ENCODE results near the gene MALL.
"Not testable (repeated sequence)": the region's sequence is repeated elsewhere in the genome, so short reads cannot be mapped to it uniquely, and the experiment has no call there.

MALL gene

GRCh38 chr2:110120171-110121051 is 4.8 kb upstream of the MALL start:
- peaks cover 3% of the 10 kb centered on the region; the same call in 1 of the 2 replicates for H3K4me1 ChIP-seq (ENCODE audit: control insufficient read depth, insufficient read depth, low read length)
- H3K36me3 ChIP-seq (ENCODE audit: control insufficient read depth, insufficient read depth, low read length), result no peaks in the 10 kb centered on the region
- no peak overlapping the region for H3K9ac ChIP-seq (ENCODE audit: low read depth, low read length)

GRCh38 chr2:110116033-110116710 is 550 bp upstream of the MALL start:
- H3K9ac ChIP-seq (ENCODE audit: low read depth, low read length), result no peak overlapping the region
- no peak overlapping the region for H3K27ac ChIP-seq (ENCODE audit: low read depth, low read length)
- H3K36me3 ChIP-seq (ENCODE audit: control insufficient read depth, insufficient read depth, low read length), result no peaks in the 10 kb centered on the region
- H3K4me3 ChIP-seq (ENCODE audit: low read depth, low read length), result peak overlapping the region; percentile 65
- H3K9me3 ChIP-seq (ENCODE audit: control insufficient read depth, insufficient read depth, low read length), result no peaks in the 10 kb centered on the region
- H3K4me1 ChIP-seq (ENCODE audit: control insufficient read depth, insufficient read depth, low read length), result peaks cover 3% of the 10 kb centered on the region; the same call in 1 of the 2 replicates
- peaks cover 49% of the 10 kb centered on the region for H3K27me3 ChIP-seq (ENCODE audit: control insufficient read depth, insufficient read depth, low read length)

More at GRCh38 chr2:110120171-110121051, 4.8 kb upstream of the MALL start:
- peaks cover 29% of the 10 kb centered on the region for H3K27me3 ChIP-seq (ENCODE audit: control insufficient read depth, insufficient read depth, low read length)
- H3K27ac ChIP-seq (ENCODE audit: low read depth, low read length), result no peak overlapping the region
- H3K4me3 ChIP-seq (ENCODE audit: low read depth, low read length), result no peak overlapping the region
- H3K9me3 ChIP-seq (ENCODE audit: control insufficient read depth, insufficient read depth, low read length), result no peaks in the 10 kb centered on the region

GRCh38 chr2:110114831-110115255 is 779 bp downstream of the MALL start:
- Histone ChIP-seq H3K9ac (ENCODE audit: low read depth, low read length) (no peak overlapping the region), H3K27me3 (ENCODE audit: control insufficient read depth, insufficient read depth, low read length) (peaks cover 49% of the 10 kb centered on the region), H3K9me3 (ENCODE audit: control insufficient read depth, insufficient read depth, low read length) (no peaks in the 10 kb centered on the region), H3K36me3 (ENCODE audit: control insufficient read depth, insufficient read depth, low read length) (no peaks in the 10 kb centered on the region), H3K27ac (ENCODE audit: low read depth, low read length) (no peak overlapping the region), H3K4me3 (ENCODE audit: low read depth, low read length) (peak overlapping the region; percentile 65), H3K4me1 (ENCODE audit: control insufficient read depth, insufficient read depth, low read length) (peaks cover 3% of the 10 kb centered on the region; the same call in 1 of the 2 replicates)

GRCh38 chr2:110113961-110114591 is 1.5 kb downstream of the MALL start:
- Histone ChIP-seq H3K27ac (ENCODE audit: low read depth, low read length) (no peak overlapping the region), H3K4me3 (ENCODE audit: low read depth, low read length) (no peak overlapping the region)

GRCh38 chr2:110108291-110108690 is 7.3 kb downstream of the MALL start:
- not testable (repeated sequence) for H3K4me3 ChIP-seq (ENCODE audit: low read depth, low read length); H3K4me1 ChIP-seq (ENCODE audit: control insufficient read depth, insufficient read depth, low read length)

More at GRCh38 chr2:110113961-110114591, 1.5 kb downstream of the MALL start:
- H3K4me1 ChIP-seq (ENCODE audit: control insufficient read depth, insufficient read depth, low read length), result peaks cover 3% of the 10 kb centered on the region; the same call in 1 of the 2 replicates
- H3K9me3 ChIP-seq (ENCODE audit: control insufficient read depth, insufficient read depth, low read length), result no peaks in the 10 kb centered on the region
- peaks cover 49% of the 10 kb centered on the region for H3K27me3 ChIP-seq (ENCODE audit: control insufficient read depth, insufficient read depth, low read length)
- no peaks in the 10 kb centered on the region for H3K36me3 ChIP-seq (ENCODE audit: control insufficient read depth, insufficient read depth, low read length)
- no peak overlapping the region for H3K9ac ChIP-seq (ENCODE audit: low read depth, low read length)

GRCh38 chr2:110107092-110108079 is 8.2 kb downstream of the MALL start:
- no peaks in the 10 kb centered on the region for H3K36me3 ChIP-seq (ENCODE audit: control insufficient read depth, insufficient read depth, low read length)
- no peaks in the 10 kb centered on the region for H3K27me3 ChIP-seq (ENCODE audit: control insufficient read depth, insufficient read depth, low read length)
- H3K9ac ChIP-seq (ENCODE audit: low read depth, low read length), result no peak overlapping the region
- no peaks in the 10 kb centered on the region for H3K9me3 ChIP-seq (ENCODE audit: control insufficient read depth, insufficient read depth, low read length)
- H3K4me1 ChIP-seq (ENCODE audit: control insufficient read depth, insufficient read depth, low read length), result no peaks in the 10 kb centered on the region
- H3K4me3 ChIP-seq (ENCODE audit: low read depth, low read length), result no peak overlapping the region
- no peak overlapping the region for H3K27ac ChIP-seq (ENCODE audit: low read depth, low read length)

More at GRCh38 chr2:110108291-110108690, 7.3 kb downstream of the MALL start:
- H3K9me3 ChIP-seq (ENCODE audit: control insufficient read depth, insufficient read depth, low read length); H3K9ac ChIP-seq (ENCODE audit: low read depth, low read length); H3K27ac ChIP-seq (ENCODE audit: low read depth, low read length); H3K36me3 ChIP-seq (ENCODE audit: control insufficient read depth, insufficient read depth, low read length); H3K27me3 ChIP-seq (ENCODE audit: control insufficient read depth, insufficient read depth, low read length): not testable (repeated sequence)

GRCh38 chr2:110106642-110107041 is 9.0 kb downstream of the MALL start:
- Histone ChIP-seq H3K9ac (ENCODE audit: low read depth, low read length) (no peak overlapping the region), H3K4me1 (ENCODE audit: control insufficient read depth, insufficient read depth, low read length) (no peaks in the 10 kb centered on the region), H3K27me3 (ENCODE audit: control insufficient read depth, insufficient read depth, low read length) (no peaks in the 10 kb centered on the region), H3K9me3 (ENCODE audit: control insufficient read depth, insufficient read depth, low read length) (no peaks in the 10 kb centered on the region), H3K27ac (ENCODE audit: low read depth, low read length) (no peak overlapping the region), H3K36me3 (ENCODE audit: control insufficient read depth, insufficient read depth, low read length) (no peaks in the 10 kb centered on the region), H3K4me3 (ENCODE audit: low read depth, low read length) (no peak overlapping the region)

GRCh38 chr2:110105608-110106467 is 9.8 kb downstream of the MALL start:
- H3K27ac ChIP-seq (ENCODE audit: low read depth, low read length), result no peak overlapping the region
- no peak overlapping the region for H3K9ac ChIP-seq (ENCODE audit: low read depth, low read length)
- no peak overlapping the region for H3K4me3 ChIP-seq (ENCODE audit: low read depth, low read length)
- no peaks in the 10 kb centered on the region for H3K36me3 ChIP-seq (ENCODE audit: control insufficient read depth, insufficient read depth, low read length)
- no peaks in the 10 kb centered on the region for H3K9me3 ChIP-seq (ENCODE audit: control insufficient read depth, insufficient read depth, low read length)
- H3K27me3 ChIP-seq (ENCODE audit: control insufficient read depth, insufficient read depth, low read length), result no peaks in the 10 kb centered on the region
- 0 out of 2 replicates have a peak, but pooled peaks cover 3% of the 10 kb centered on the region for H3K4me1 ChIP-seq (ENCODE audit: control insufficient read depth, insufficient read depth, low read length)

GRCh38 chr2:110105183-110105582 is 10.4 kb downstream of the MALL start:
- Histone ChIP-seq H3K36me3 (ENCODE audit: control insufficient read depth, insufficient read depth, low read length) (no peaks in the 10 kb centered on the region), H3K4me3 (ENCODE audit: low read depth, low read length) (no peak overlapping the region), H3K27me3 (ENCODE audit: control insufficient read depth, insufficient read depth, low read length) (no peaks in the 10 kb centered on the region), H3K9me3 (ENCODE audit: control insufficient read depth, insufficient read depth, low read length) (no peaks in the 10 kb centered on the region), H3K9ac (ENCODE audit: low read depth, low read length) (no peak overlapping the region), H3K4me1 (ENCODE audit: control insufficient read depth, insufficient read depth, low read length) (0 out of 2 replicates have a peak, but pooled peaks cover 3% of the 10 kb centered on the region), H3K27ac (ENCODE audit: low read depth, low read length) (no peak overlapping the region)

All from HUES48 (cell line).